NOMO-1 treated with dmso at 0.1 percent for 144 hours (cell line): ENCODE results near the gene IL17B.

Experiments used
- DNase-seq: peaks from one replicate; lab custom pipeline; 2025; ENCODE audit not compliant: unreplicated experiment; lab: John Stamatoyannopoulos, UW

IL17B gene

GRCh38 chr5:149379177-149379761, at the start of gene IL17B:
Gene IL17B, minus strand, starts transcription at chr5:149379292. Its CDS starts 67 bp downstream, at chr5:149379225.
- no peak for DNase-seq

GRCh38 chr5:149428032-149428431, 48.9 kb upstream of the IL17B start:
- no peak for DNase-seq

- DNase-seq: no peak
Measured at GRCh38 chr5:149427374-149427773, 48.3 kb upstream of the IL17B start.

- DNase-seq: no peak
Measured at GRCh38 chr5:149426931-149427330, 47.8 kb upstream of the IL17B start.

- DNase-seq: no peak
Measured at GRCh38 chr5:149425729-149426128, 46.6 kb upstream of the IL17B start.

GRCh38 chr5:149424371-149425315, 45.6 kb upstream of the IL17B start:
- no peak for DNase-seq

GRCh38 chr5:149423794-149424268, 44.7 kb upstream of the IL17B start:
- DNase-seq: no peak

- DNase-seq: no peak
Measured at GRCh38 chr5:149423049-149423793, 44.1 kb upstream of the IL17B start.

- DNase-seq: no peak
Measured at GRCh38 chr5:149422366-149423048, 43.4 kb upstream of the IL17B start.

GRCh38 chr5:149421834-149422233, 42.7 kb upstream of the IL17B start:
- DNase-seq: no peak

- no peak for DNase-seq
Measured at GRCh38 chr5:149421372-149421685, 42.2 kb upstream of the IL17B start.

GRCh38 chr5:149420545-149421371, 41.7 kb upstream of the IL17B start:
- no peak for DNase-seq

GRCh38 chr5:149419859-149420544, 40.9 kb upstream of the IL17B start:
- no peak for DNase-seq

GRCh38 chr5:149419532-149419858, 40.4 kb upstream of the IL17B start:
- no peak for DNase-seq

- DNase-seq: no peak
Measured at GRCh38 chr5:149418910-149419531, 39.9 kb upstream of the IL17B start.

- no peak for DNase-seq
Measured at GRCh38 chr5:149417711-149418368, 38.7 kb upstream of the IL17B start.

GRCh38 chr5:149416987-149417710, 38.1 kb upstream of the IL17B start:
- no peak for DNase-seq
